HG03521 (cell line): ENCODE measurements around the gene SPATA20.

Experiments
- ATAC-seq: cut with Tn5 transposase; IDR thresholded peaks from one replicate; pipeline ENCODE4 v1.9.1; 2021; ENCODE audit warnings: mild to moderate bottlenecking, moderate library complexity; ENCODE audit not compliant: unreplicated experiment

The SPATA20 gene

GRCh38 chr17:50547035-50547735 is at the start of gene SPATA20:
TSS of gene SPATA20 (plus strand) at chr17:50547174. CDS start at chr17:50547209, 35 bp downstream.
- ATAC-seq = peak; percentile 49

GRCh38 chr17:50498021-50498874 is 48.7 kb upstream of the SPATA20 start:
- ATAC-seq = no peak

- no peak for ATAC-seq
Measured at GRCh38 chr17:50499270-50499669, 47.7 kb upstream of the SPATA20 start.

GRCh38 chr17:50499721-50500120 is 47.3 kb upstream of the SPATA20 start:
- no peak for ATAC-seq

GRCh38 chr17:50501054-50501453 is 45.9 kb upstream of the SPATA20 start:
- ATAC-seq = no peak

- no peak for ATAC-seq
Measured at GRCh38 chr17:50502301-50502990, 44.5 kb upstream of the SPATA20 start.

- ATAC-seq = no peak
Measured at GRCh38 chr17:50505591-50506130, 41.3 kb upstream of the SPATA20 start.

- ATAC-seq = no peak
Measured at GRCh38 chr17:50506298-50506697, 40.7 kb upstream of the SPATA20 start.

GRCh38 chr17:50507871-50508572 is 39.0 kb upstream of the SPATA20 start, which contains the start of gene MYCBPAP:
TSS of gene MYCBPAP (plus strand) at chr17:50508439. CDS start at chr17:50508675, 236 bp downstream.
- ATAC-seq = no peak

GRCh38 chr17:50508573-50509460 is 38.2 kb upstream of the SPATA20 start:
- no peak for ATAC-seq

GRCh38 chr17:50511058-50511457 is 35.9 kb upstream of the SPATA20 start:
- peak; percentile 58 for ATAC-seq

GRCh38 chr17:50513495-50513894 is 33.5 kb upstream of the SPATA20 start:
- ATAC-seq = no peak

- ATAC-seq = no peak
Measured at GRCh38 chr17:50514388-50514787, 32.6 kb upstream of the SPATA20 start.

GRCh38 chr17:50514936-50515702 is 31.9 kb upstream of the SPATA20 start:
- ATAC-seq = no peak

GRCh38 chr17:50517011-50517410 is 30.0 kb upstream of the SPATA20 start:
- ATAC-seq = no peak

GRCh38 chr17:50517504-50518383 is 29.2 kb upstream of the SPATA20 start:
- ATAC-seq = no peak

- no peak for ATAC-seq
Measured at GRCh38 chr17:50518384-50519023, 28.5 kb upstream of the SPATA20 start.
